Measurements from ENCODE around the gene ZNF780A. TPM values are rescaled to one million over a fixed set of nuclear protein-coding genes. Genes with fewer than 3 reads are reported as not detected.

The ZNF780A gene
- total RNA-seq, 1 experiment from 2014 or later: 9.0 TPM

GRCh38 chr19:40130013-40130412 is 39.3 kb upstream of the ZNF780A start:
- Histone ChIP-seq H3K79me2 (ENCODE audit: low read length) (no peaks in the 10 kb centered on the region), H2AFZ (ENCODE audit: low read length) (no peak overlapping the region), H3K9me2 (replicated peaks; ENCODE audit: low read length) (no peaks in the 10 kb centered on the region), H3K27me3 (ENCODE audit: low read length) (peaks cover 24% of the 10 kb centered on the region), H3F3A (ENCODE audit: low read length, unreplicated experiment) (no peaks in the 10 kb centered on the region), H3K36me3 (ENCODE audit: low read depth, low read length) (no peaks in the 10 kb centered on the region), H3K9me3 (ENCODE audit: low read length) (no peaks in the 10 kb centered on the region), H3K27ac (ENCODE audit: low read length) (no peak overlapping the region), H4K20me1 (ENCODE audit: low read length) (no peaks in the 10 kb centered on the region), H3K4me2 (ENCODE audit: low read length) (no peak overlapping the region), H3K9ac (ENCODE audit: low read length) (no peak overlapping the region), H3K4me1 (ENCODE audit: insufficient read depth, low read length) (no peaks in the 10 kb centered on the region), H3K4me3 (ENCODE audit: low read length) (no peak overlapping the region)
- DNase-seq (no peak), ATAC-seq (no peak)
- intact Hi-C loops (cut with micrococcal nuclease): no loop called here
- no TSS peak for BruUV-seq (replicated peaks)
- TF ChIP-seq EZH2phosphoT487 (IDR thresholded peaks at IDR 0.05; ENCODE audit: borderline replicate concordance, low read length): no peak
- TF ChIP-seq EZH2 (IDR thresholded peaks at IDR 0.05; ENCODE audit: low read length, unreplicated experiment): no peak
- TF ChIP-seq CTCF (conservative IDR thresholded peaks at IDR 0.05; ENCODE audit: low read depth, low read length): no peak
- ChIA-PET CTCF (no interaction called here), POLR2A (ENCODE audit: unreplicated experiment) (no interaction called here)

GRCh38 chr19:40129425-40129824 is 38.7 kb upstream of the ZNF780A start:
- Histone ChIP-seq H3K27me3 (ENCODE audit: low read length) (peaks cover 20% of the 10 kb centered on the region; the same call in 1 of the 2 replicates), H3K9me3 (ENCODE audit: low read length) (no peaks in the 10 kb centered on the region), H3K4me1 (ENCODE audit: insufficient read depth, low read length) (no peaks in the 10 kb centered on the region), H3F3A (ENCODE audit: low read length, unreplicated experiment) (no peaks in the 10 kb centered on the region), H3K79me2 (ENCODE audit: low read length) (no peaks in the 10 kb centered on the region), H3K4me2 (ENCODE audit: low read length) (no peak overlapping the region), H3K27ac (ENCODE audit: low read length) (no peak overlapping the region), H4K20me1 (ENCODE audit: low read length) (no peaks in the 10 kb centered on the region), H3K4me3 (ENCODE audit: low read length) (no peak overlapping the region), H3K9ac (ENCODE audit: low read length) (no peak overlapping the region), H3K9me2 (replicated peaks; ENCODE audit: low read length) (no peaks in the 10 kb centered on the region), H3K36me3 (ENCODE audit: low read depth, low read length) (no peaks in the 10 kb centered on the region), H2AFZ (ENCODE audit: low read length) (no peak overlapping the region)
- no TSS peak for BruUV-seq (replicated peaks)
- POLR2A ChIA-PET (ENCODE audit: unreplicated experiment): no interaction called here
- TF ChIP-seq CTCF (conservative IDR thresholded peaks at IDR 0.05; ENCODE audit: low read depth, low read length) (no peak), EZH2phosphoT487 (IDR thresholded peaks at IDR 0.05; ENCODE audit: borderline replicate concordance, low read length) (no peak), EZH2 (IDR thresholded peaks at IDR 0.05; ENCODE audit: low read length, unreplicated experiment) (no peak)
- CTCF ChIA-PET: no interaction called here
- DNase-seq: no peak
- intact Hi-C loops (cut with micrococcal nuclease): no loop called here
- no peak for ATAC-seq

GRCh38 chr19:40128991-40129390 is 38.2 kb upstream of the ZNF780A start:
- Histone ChIP-seq H3K4me1 (ENCODE audit: insufficient read depth, low read length) (no peaks in the 10 kb centered on the region), H3K79me2 (ENCODE audit: low read length) (no peaks in the 10 kb centered on the region), H3K9me2 (replicated peaks; ENCODE audit: low read length) (no peaks in the 10 kb centered on the region), H3K9me3 (ENCODE audit: low read length) (no peaks in the 10 kb centered on the region), H3K4me3 (ENCODE audit: low read length) (no peak overlapping the region), H3K27ac (ENCODE audit: low read length) (no peak overlapping the region), H2AFZ (ENCODE audit: low read length) (no peak overlapping the region), H3K9ac (ENCODE audit: low read length) (no peak overlapping the region), H3K36me3 (ENCODE audit: low read depth, low read length) (no peaks in the 10 kb centered on the region), H3K27me3 (ENCODE audit: low read length) (peaks cover 20% of the 10 kb centered on the region; the same call in 1 of the 2 replicates), H4K20me1 (ENCODE audit: low read length) (no peaks in the 10 kb centered on the region), H3F3A (ENCODE audit: low read length, unreplicated experiment) (no peaks in the 10 kb centered on the region), H3K4me2 (ENCODE audit: low read length) (no peak overlapping the region)
- DNase-seq: no peak
- intact Hi-C loops (cut with micrococcal nuclease): no loop called here
- ATAC-seq: no peak
- TF ChIP-seq CTCF (conservative IDR thresholded peaks at IDR 0.05; ENCODE audit: low read depth, low read length) (no peak), EZH2phosphoT487 (IDR thresholded peaks at IDR 0.05; ENCODE audit: borderline replicate concordance, low read length) (no peak), EZH2 (IDR thresholded peaks at IDR 0.05; ENCODE audit: low read length, unreplicated experiment) (no peak)
- CTCF ChIA-PET: no interaction called here
- BruUV-seq (replicated peaks): no TSS peak
- POLR2A ChIA-PET (ENCODE audit: unreplicated experiment): no interaction called here
